CD4-positive, alpha-beta T cell (primary cell): ENCODE data around the gene ERFE. TPM values are rescaled to one million over a fixed set of nuclear protein-coding genes. Genes with fewer than 3 reads are reported as not detected.
A peak's percentile ranks its signal among the peaks of the same experiment; 100 is the strongest.
"Not testable (repeated sequence)": the region's sequence is repeated elsewhere in the genome, so short reads cannot be mapped to it uniquely, and the experiment has no call there.

ENCODE experiments used
- ATAC-seq: fragments of 200-7000 bp; cut with Tn5 transposase; one replicate; pipeline ENCODE4 v1.10.0; 2022; ENCODE audit warnings: mild to moderate bottlenecking; ENCODE audit not compliant: poor library complexity
- CTCF ChIA-PET: fragments of 350-600 bp; sonication (Branson Sonifier 250); formaldehyde crosslinking; loops from one replicate; lab custom pipeline; 2021; ENCODE audit warnings: antibody characterized with exemption, inconsistent platforms; lab: Charles Lee
- POLR2A ChIA-PET: fragments of 350-600 bp; sonication (Branson Sonifier 250); formaldehyde crosslinking; loops from one replicate; lab custom pipeline; 2021; ENCODE audit warnings: antibody characterized with exemption, inconsistent platforms; lab: Charles Lee
- DNase-seq, 14 experiments: peaks; one replicate each; pipeline ENCODE4 v3.0.0-alpha.2; 2013 to 2020; ENCODE audit warnings: mixed read lengths in 2 of 14
- H3K27ac ChIP-seq, 2 donors: one replicate each; pipeline versions ENCODE4 v1.5.1 to v1.7.0; 2013; ENCODE audit warnings: low read length in 2 of 2, low read depth in 1 of 2, mild to moderate bottlenecking in 1 of 2
- H3K27me3 ChIP-seq, 2 experiments: 1 replicate in 1 of 2; 2 replicates in 1 of 2; pipeline versions ENCODE4 v1.6.1 to v1.7.0; 2013; ENCODE audit warnings: low read length in 2 of 2, control low read depth in 1 of 2, mild to moderate bottlenecking in 1 of 2, moderate library complexity in 1 of 2; ENCODE audit not compliant: insufficient read depth in 2 of 2, control insufficient read depth in 1 of 2
- H3K36me3 ChIP-seq: one replicate; pipeline ENCODE4 v1.6.1; 2013; ENCODE audit warnings: low read length, control low read depth; ENCODE audit not compliant: insufficient read depth
- H3K4me1 ChIP-seq: one replicate; pipeline ENCODE4 v1.6.1; 2013; ENCODE audit warnings: low read length, control low read depth; ENCODE audit not compliant: insufficient read depth
- H3K4me3 ChIP-seq: one replicate; pipeline ENCODE4 v1.5.1; 2013; ENCODE audit warnings: mild to moderate bottlenecking, low read length, moderate library complexity
- H3K9me3 ChIP-seq, 2 experiments: 1 replicate in 1 of 2; 2 replicates in 1 of 2; pipeline versions ENCODE4 v1.6.1 to v1.7.0; 2013; ENCODE audit warnings: low read length in 2 of 2, mild to moderate bottlenecking in 2 of 2, control low read depth in 1 of 2, moderate library complexity in 1 of 2; ENCODE audit not compliant: control insufficient read depth in 1 of 2, insufficient read depth in 1 of 2
- H3K27ac Mint-ChIP-seq: one replicate; pipeline ENCODE4 v1.8.0; 2020; ENCODE audit warnings: mixed read lengths
- H3K27me3 Mint-ChIP-seq: one replicate; pipeline ENCODE4 v1.8.0; 2021; ENCODE audit warnings: mixed read lengths
- H3K36me3 Mint-ChIP-seq: one replicate; pipeline ENCODE4 v1.8.0; 2021; ENCODE audit warnings: low read depth, mixed read lengths
- H3K4me1 Mint-ChIP-seq: one replicate; pipeline ENCODE4 v1.8.0; 2021; ENCODE audit warnings: low read depth, mixed read lengths
- H3K4me3 Mint-ChIP-seq: one replicate; pipeline ENCODE4 v1.8.0; 2020; ENCODE audit warnings: mild to moderate bottlenecking, mixed read lengths
- H3K9me3 Mint-ChIP-seq: one replicate; pipeline ENCODE4 v1.8.0; 2020; ENCODE audit warnings: mixed read lengths
- intact Hi-C, 2 experiments: fragments of 100-400 bp; cut with DNase I in 1 of 2; cut with micrococcal nuclease in 1 of 2; formaldehyde crosslinking; loops; one replicate each; pipeline versions ENCODE4 v1.15.1 to v1.9.0; 2023 to 2025; cut with DNase I, micrococcal nuclease
- total RNA-seq, 174 experiments: library from RNA in 2 of 174; stranded (reverse) in 2 of 174; gene quantifications; one replicate each; pipeline ENCODE4 v1.2.3 and lab custom pipeline; 2021 to 2026
- TF ChIP-seq, protein P1 (sequence below): fragments of 200-600 bp; IDR thresholded peaks from one replicate; pipeline ENCODE4 v1.8.0; 2022; ENCODE audit warnings: antibody characterized with exemption, mild to moderate bottlenecking

ERFE gene
- total RNA-seq, 2 experiments from 2014 or later: not detected

DNA sequence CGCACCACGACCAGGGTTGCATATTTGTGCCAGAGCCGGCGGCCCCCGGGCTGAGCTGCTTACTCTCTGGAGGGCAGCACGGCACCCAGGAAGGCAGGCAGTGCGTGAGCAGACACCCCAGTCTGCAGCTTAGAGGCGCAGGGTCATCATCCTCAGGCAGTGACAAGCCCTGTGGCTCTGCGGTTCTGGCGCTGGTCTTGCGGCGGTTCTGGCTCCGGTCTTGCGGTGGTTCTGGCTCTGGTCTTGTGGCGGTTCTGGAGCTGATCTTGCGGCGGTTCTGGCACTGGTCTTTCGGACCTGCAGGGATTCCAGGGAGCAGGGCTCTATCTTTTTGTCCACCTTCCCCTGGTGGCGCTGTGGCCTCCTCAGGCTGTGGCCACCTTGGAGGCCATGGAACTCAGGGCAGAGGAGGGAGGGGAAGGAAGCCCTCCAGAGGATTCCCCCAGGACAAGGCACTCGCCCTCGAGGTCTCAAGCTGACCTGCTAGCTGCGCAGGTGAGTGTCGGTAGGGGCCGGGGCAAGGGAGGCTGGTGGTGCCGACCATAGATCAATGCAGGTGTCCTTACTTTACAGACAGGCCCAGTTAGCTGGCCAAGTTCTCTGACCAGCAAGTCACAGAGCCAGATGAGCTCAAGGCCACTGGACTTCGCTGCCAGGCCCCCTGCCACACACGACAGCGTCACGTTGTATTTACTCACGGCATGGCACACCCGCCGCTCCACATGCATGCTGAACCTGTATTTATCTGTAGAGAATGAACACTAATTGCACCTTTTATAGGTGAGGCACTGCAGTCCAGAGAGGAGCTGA lies 43.7 kb upstream of the ERFE start:
- ChIA-PET CTCF (no interaction called here), POLR2A (no interaction called here)
- H3K4me1 Mint-ChIP-seq: no peaks in the 10 kb centered on the region
- no peaks in the 10 kb centered on the region for H3K4me1 ChIP-seq
- TF ChIP-seq, protein P1, sequence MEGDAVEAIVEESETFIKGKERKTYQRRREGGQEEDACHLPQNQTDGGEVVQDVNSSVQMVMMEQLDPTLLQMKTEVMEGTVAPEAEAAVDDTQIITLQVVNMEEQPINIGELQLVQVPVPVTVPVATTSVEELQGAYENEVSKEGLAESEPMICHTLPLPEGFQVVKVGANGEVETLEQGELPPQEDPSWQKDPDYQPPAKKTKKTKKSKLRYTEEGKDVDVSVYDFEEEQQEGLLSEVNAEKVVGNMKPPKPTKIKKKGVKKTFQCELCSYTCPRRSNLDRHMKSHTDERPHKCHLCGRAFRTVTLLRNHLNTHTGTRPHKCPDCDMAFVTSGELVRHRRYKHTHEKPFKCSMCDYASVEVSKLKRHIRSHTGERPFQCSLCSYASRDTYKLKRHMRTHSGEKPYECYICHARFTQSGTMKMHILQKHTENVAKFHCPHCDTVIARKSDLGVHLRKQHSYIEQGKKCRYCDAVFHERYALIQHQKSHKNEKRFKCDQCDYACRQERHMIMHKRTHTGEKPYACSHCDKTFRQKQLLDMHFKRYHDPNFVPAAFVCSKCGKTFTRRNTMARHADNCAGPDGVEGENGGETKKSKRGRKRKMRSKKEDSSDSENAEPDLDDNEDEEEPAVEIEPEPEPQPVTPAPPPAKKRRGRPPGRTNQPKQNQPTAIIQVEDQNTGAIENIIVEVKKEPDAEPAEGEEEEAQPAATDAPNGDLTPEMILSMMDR: no peak
- no peaks in the 10 kb centered on the region for H3K9me3 Mint-ChIP-seq
- no peak overlapping the region for H3K4me3 Mint-ChIP-seq
- H3K4me3 ChIP-seq: no peak overlapping the region
- peaks cover 9 to 27% of the 10 kb centered on the region in 2 experiments for H3K9me3 ChIP-seq
- H3K27me3 ChIP-seq: peaks cover 3% of the 10 kb centered on the region in 2 experiments
- DNase-seq (peak in 1 of 14 experiments; percentile 3), ATAC-seq (no peak)
- no peaks in the 10 kb centered on the region for H3K36me3 Mint-ChIP-seq
- peaks cover 5% of the 10 kb centered on the region for H3K27me3 Mint-ChIP-seq
- intact Hi-C loops: no loop called here
- no peak overlapping the region for H3K27ac ChIP-seq
- no peaks in the 10 kb centered on the region for H3K36me3 ChIP-seq
- no peak overlapping the region for H3K27ac Mint-ChIP-seq

- peak in 1 of 14 experiments; percentile 2 for DNase-seq
- H3K27ac ChIP-seq, H3K27me3 ChIP-seq, H3K9me3 Mint-ChIP-seq, H3K4me3 ChIP-seq, H3K27me3 Mint-ChIP-seq, ATAC-seq, POLR2A ChIA-PET, H3K4me3 Mint-ChIP-seq, CTCF ChIA-PET, H3K36me3 Mint-ChIP-seq, intact Hi-C loops, H3K4me1 ChIP-seq, H3K27ac Mint-ChIP-seq, H3K36me3 ChIP-seq, H3K4me1 Mint-ChIP-seq: not testable (repeated sequence)
- peaks cover 9 to 28% of the 10 kb centered on the region in 2 experiments for H3K9me3 ChIP-seq
These were observed 43.1 kb upstream of the ERFE start for GRCh38 chr2:238115709-238116108.

GRCh38 chr2:238116298-238117198 lies 42.2 kb upstream of the ERFE start:
- TF ChIP-seq, protein P1: no peak
- Mint-ChIP-seq H3K27ac (no peak overlapping the region), H3K36me3 (no peaks in the 10 kb centered on the region), H3K27me3 (peaks cover 5% of the 10 kb centered on the region), H3K4me3 (no peak overlapping the region), H3K4me1 (no peaks in the 10 kb centered on the region), H3K9me3 (no peaks in the 10 kb centered on the region)
- intact Hi-C loops: no loop called here
- Histone ChIP-seq H3K4me3 (no peak overlapping the region), H3K36me3 (no peaks in the 10 kb centered on the region), H3K9me3 (peaks cover 9 to 33% of the 10 kb centered on the region in 2 experiments), H3K27ac (no peak overlapping the region), H3K4me1 (no peaks in the 10 kb centered on the region), H3K27me3 (peaks cover 3% of the 10 kb centered on the region in 2 experiments)
- ATAC-seq (no peak), DNase-seq (peak in 1 of 14 experiments; percentile 4)
- CTCF ChIA-PET: no interaction called here
- POLR2A ChIA-PET: no interaction called here
